GM19324 (cell line): ENCODE measurements around the gene KRT35.
"Not testable (repeated sequence)": the region's sequence is repeated elsewhere in the genome, so short reads cannot be mapped to it uniquely, and the experiment has no call there.

ENCODE experiments used
- ATAC-seq: cut with Tn5 transposase; IDR thresholded peaks from one replicate; pipeline ENCODE4 v1.9.1; 2021; ENCODE audit warnings: mild to moderate bottlenecking, moderate library complexity; ENCODE audit not compliant: unreplicated experiment, low FRiP score

Gene KRT35

DNA sequence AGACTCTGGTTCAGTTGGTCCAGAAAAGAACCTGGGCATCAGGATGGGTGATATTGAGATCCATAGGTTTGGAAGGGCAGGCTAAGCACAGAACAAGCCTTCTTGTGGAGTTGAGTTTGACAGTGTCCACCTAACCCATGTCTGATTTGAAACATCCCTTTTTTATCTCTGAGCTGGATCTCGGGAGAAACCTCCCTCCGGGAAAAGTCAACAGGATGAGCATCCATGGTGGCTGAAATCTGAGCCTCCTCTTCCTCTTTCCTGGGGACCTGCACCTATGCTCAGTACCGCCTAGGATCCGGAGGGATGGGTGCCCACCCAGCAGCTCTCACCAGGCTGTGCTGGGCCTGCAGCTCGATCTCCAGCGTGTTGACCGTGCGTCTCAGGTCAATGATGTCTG, 17.2 kb downstream of the KRT35 start:
- no peak for ATAC-seq

DNA sequence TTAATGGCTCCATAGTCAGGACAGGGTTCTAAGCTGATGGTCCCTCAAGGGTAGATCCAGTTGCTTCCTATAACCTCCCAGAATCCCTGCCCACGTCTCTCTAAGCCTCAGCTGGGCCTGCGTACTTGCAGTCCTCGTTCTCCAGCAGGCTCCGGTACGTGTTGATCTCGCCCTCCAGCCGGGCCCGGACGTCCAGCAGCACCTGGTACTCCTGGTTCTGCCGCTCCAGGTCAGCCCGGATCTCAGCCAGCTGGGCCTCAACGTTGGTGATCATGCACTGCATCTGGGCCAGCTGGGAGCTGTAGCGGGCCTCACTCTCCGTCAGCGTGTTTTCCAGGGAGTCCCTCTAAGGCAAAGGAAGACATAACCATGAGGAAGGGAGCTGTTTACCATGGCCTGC, 18.2 kb downstream of the KRT35 start:
- no peak for ATAC-seq

DNA sequence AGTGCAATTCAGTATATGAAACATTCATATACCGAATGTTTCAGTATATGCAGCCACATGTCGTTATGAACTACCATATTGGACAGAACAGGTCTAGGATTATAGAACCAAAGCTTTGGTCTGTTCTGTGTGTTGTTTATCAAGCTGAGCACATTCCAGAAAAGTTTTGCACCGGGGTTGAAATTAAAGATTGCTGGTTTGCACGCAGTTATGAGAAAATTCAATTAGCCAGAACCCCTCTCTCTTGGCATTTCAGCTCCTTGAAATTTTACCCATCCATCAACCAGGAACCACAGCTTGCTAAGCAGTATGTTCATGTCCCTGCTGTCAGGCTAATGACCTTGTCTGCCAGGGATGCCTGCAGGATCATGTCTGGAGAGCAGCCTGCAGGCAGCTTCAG, 23.3 kb downstream of the KRT35 start:
- ATAC-seq = no peak

DNA sequence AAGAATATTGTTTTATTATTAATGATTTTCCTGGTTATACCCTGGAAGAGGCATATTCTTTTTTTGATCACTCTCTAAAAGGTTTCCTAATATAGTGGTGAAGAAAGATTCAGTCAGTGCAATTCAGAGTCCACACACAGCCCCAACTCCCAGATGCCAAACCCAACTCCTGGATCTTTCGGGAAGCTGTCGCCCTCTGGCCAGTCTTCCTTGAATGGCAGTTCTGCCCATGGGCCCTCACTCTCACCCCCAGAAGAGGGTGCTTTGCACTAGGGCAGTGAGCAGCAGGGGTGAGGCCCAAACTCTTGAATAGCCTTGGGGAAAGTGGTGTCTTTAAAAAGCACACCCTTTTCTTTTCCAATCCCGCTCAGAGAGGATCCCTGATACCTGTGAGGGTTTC, 24.7 kb downstream of the KRT35 start:
- ATAC-seq = no peak

DNA sequence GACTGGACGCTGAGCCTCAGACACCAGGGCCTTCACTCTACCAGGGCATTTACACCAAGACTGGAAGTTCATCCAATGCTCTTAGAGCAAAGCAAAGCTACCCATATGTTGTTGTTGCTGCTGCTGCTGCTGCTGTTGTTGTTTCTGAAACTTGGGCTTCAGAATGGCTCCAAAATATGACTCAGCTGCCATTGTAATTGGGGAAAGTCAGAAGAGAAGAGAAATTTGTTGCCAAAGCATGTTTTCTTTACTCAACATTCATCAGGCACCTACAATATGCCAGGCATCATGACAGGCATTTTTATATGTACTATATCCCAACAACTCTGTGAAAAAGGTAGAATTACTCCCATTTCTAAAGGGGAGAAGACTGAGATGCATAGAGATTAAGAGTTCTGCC, 25.7 kb downstream of the KRT35 start:
- ATAC-seq = no peak

DNA sequence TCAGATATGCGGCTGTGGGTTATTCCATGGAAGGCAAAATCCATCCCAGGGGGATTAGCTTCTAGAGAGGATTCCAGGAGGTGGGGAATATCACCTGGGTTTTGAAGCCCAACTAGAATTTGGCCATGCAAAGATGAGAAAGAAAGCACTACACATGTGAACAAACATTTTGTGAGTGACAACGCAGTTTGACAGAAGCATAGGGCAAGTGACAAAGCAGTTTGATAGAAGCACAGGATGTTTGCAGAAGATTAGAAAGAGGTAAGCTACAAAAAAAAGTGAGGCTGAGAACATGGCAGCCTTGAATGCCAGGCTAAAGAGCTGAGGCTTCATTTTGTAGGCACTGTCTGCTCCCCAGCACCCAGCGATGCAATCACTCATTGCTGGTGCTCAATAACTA, 27.9 kb downstream of the KRT35 start:
- ATAC-seq = no peak

DNA sequence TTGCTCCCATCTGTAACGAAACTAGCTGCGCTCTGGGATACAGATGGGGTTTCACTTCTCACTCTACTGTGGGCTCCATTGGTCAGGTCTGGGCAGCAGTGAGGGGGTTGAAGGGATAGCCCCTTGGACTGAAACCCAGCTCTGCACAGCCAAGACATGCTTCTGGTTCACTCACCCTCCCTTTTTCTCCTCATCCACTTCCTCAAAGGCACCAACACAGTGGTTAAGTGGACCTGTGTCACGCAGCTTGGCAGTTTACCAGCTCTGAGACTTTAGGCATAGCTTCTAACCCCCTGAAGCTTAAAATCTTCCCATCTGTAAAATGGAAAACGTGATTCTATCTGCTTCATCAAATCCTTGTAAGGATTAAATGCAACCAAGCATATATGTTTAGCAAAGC, 28.7 kb downstream of the KRT35 start:
- no peak for ATAC-seq

DNA sequence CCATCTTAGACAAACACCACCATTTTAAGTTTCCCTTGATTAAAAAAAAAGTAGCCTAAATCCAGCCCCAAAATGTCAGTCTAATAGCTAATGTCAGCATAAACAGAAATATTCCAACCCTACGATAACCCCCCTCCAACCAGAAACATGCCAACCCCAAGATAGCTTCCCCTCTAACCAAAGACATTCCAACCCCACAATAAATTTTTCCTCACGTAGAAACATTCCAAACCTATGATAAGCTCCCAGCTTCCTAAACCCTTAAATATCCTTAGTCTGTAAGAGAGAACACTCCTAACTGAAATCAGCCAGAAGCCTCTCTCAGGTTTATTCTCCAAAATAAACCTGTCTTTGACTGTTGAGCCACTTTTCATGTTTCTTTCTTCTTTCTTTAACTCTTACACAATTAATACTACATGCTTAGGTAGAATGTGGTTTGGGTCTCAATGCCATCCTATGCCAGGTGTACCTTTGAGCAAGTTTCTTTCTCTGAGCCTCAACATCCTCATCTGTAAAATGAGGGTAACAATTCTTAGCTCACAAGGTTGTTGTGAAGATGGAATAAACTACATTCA, 29.7 kb downstream of the KRT35 start:
- no peak for ATAC-seq

DNA sequence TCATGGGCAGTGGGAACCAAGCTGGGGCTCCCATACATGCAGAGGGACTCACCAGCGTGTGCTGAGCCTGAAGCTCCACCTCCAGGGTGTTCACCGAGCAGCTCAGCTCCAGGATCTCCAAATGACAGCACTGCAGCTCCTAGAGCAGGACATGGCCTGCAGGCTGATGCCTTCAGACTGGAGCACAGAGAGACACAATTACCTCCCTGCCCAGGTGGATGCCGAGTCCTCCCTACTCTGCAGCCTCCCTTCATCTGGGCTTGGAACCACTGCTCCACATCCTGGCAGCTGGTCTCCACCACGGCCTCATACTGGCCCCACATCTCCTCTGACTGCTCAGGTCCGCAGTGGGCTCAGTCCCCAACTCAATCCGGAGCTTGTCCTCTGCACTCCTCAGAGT, 31.9 kb downstream of the KRT35 start:
- no peak for ATAC-seq

DNA sequence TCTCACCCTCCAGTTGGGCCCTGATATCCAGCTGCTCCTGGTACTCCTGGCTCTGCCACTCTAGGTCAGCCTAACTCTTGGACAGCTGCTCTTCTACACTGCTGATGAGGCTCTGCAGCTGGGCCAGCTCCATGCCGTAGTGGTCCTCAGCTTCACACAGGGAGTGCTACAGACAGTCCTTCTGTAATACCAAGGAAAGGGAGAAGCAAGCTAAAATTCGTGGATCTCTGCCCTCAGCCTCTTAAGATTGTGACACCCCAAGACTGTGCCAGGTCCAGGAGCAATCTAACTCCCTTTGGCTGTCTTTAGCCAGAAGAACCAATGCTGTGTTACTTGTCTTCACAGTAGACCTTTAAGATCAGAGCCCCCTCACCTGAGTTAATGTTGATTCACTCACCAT, 32.4 kb downstream of the KRT35 start:
- ATAC-seq = no peak

DNA sequence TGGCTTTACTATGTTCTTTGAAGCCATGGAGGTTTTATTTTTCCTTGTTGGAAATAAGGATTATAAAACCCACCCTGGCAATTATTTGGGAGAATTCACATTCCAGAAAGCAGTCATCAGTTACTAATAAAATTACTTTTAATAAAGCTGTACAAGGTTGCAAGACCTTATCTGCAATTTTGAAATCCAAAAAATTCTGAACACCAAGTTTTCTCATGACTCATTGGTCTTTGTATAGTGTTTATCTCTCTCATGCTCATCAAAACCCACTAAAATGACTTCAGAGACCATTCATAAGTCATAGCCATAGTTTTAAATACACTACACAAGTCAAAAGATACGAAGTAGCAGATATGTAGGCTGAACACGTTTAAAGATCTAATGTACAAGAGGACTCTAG, 34.1 kb downstream of the KRT35 start:
- no peak for ATAC-seq

DNA sequence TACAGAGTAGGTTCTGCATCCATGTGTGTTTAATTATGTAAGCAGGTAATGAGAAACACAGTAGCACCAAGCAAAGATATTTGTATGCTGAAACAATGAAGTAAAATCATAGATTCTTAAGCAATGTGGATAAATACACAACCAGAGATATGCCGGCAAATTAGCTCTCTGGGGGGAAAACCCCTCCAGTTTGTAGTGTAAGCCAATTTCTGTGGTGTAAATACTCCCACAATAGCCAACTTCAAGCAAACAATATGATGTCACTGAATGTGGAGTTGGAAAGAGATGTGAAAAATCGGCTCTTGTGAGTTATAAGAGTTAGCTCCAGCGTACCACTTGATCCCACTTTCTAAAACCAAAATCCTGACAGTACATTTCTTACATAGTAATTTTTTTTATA, 36.3 kb downstream of the KRT35 start:
- no peak for ATAC-seq

DNA sequence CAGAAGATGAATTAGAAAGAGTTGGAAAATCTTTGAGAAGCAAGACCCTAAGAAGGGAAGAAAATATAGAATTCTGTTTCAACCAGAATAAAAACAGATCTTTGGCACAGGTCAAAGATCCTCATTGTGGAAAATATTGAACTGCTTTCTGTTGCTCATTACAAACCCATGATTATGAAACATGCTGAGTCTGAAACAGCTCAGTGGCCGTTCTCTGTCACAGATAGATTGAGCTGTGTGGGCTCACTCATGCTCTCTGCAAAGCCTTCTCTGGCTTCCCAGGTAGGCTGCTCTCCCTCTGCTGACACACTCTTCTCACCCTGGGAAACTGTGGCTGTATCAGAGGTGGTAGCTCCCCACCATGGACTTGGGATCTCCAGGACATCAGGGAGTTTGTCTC, 36.8 kb downstream of the KRT35 start:
- ATAC-seq = no peak

DNA sequence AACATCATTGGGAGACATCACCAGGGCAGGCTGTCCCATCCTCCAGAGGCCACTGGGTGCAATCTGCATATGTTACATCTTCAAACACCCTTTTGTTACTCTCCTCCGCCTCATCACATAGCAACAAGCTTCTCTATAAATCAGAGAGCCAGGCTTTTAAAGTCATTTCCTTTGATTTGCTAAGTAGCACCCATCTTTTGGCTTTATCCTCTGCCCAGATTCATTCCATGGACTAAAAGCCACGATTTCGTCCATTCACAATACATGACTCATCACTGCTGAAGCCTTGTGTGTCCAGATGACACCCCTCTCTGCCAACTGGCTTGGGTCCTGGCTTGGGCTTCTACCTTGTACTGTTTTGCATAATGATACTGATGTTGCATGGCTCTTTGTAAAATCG, 38.2 kb downstream of the KRT35 start:
- ATAC-seq = no peak

DNA sequence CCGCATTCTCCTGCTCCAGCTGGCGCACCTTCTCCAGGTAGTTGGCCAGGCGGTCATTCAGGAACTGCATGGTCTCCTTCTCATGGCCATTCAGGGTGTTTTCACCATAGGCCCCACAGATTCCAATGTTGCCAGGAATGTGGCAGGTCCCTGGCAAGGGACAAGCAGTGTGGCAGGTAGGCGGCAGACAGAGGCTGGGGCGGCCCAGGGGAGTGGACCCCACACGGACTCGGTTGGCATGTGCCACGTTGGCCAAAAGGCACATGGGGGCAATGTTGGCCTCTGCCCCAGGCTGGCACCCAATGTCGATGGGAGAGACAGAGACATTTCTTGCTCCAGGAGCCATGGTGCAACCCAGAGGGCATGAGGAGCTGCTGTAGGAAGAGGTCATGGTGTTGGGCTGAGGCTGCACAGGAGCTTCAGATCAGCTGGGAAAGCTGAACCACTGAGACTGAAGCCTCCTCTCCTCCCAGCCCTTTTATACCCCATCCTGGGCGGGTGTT, 40.4 kb downstream of the KRT35 start, which contains the start of gene KRT38:
TSS of gene KRT38 (minus strand) at position 453 of the 503 bp plus-strand sequence. CDS start at position 391, 62 bp downstream.
- no peak for ATAC-seq

DNA sequence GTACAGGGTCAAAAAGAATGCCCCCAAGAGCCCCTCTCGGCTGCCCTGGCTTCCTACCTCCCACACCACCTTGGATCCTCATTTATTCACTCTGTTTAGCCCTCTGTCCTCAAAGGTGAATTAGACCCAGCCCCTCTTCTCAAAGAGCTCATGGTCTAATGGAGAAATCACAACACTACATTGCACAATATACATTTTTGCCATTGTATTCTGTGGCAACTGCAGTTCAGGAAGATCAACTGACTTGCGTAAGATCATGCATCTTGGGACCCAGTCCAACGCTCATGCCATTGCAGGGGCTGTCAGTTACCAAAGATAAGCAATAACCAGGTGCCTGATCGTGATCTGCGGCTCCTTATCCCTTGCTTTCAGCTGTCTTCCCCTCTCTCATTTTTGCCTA, 41.6 kb downstream of the KRT35 start:
- no peak for ATAC-seq

DNA sequence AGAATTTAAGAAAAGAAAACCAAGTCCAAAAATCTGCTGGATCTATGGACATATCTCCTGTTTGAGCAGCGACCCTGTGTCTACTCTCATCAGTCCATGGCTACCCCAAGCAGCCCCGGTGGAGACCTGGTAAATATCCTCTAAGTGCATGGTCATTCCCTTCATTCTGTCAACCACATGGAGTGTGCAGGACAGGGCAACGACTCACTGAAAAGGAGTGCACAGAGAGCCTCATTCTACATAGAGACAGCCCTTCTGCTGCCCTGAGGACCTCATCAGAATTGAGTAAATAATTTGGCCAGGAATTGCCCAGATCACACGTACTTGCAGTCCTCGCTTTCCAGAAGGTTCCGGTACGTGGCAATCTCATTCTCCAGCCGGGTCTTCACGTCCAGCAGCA, 43.2 kb downstream of the KRT35 start:
- no peak for ATAC-seq

DNA sequence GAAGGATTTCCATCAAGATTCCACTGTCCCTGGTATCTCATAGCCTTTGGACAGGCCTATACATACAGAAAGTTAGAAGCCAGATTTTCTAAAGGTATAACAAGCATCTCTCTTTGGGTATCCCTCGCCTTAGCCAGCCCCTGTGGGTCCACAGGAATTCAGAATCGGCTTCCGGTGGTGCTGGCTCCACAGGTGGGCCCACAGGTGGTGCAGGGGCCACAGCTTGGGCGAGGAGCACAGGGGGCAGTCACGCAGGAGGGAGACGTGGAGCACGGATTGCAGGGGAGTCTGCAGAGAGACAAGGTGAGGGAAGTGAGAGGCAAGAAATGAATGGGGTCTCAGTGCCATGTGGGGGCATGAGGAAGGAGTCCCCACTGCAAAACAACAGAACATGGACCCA, 43.7 kb downstream of the KRT35 start:
- ATAC-seq = no peak

DNA sequence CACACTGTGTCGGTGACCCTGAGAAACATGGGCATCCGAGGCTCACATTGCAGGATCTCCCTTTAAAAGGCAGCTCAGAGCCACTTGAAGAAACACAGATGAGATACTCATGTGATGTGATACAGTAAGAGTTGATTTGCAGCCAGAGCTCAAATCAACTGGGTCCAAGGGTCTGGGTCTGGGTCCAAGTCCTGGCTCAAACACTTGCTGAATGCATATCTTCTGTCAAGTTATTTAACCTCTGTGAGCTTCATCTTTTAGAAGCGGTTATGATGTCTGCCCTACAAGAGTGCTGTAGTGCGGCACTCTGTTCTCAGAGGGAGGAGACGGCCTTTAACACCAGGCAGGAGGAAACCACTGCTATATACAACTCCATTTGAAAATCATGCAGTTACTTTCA, 46.5 kb downstream of the KRT35 start:
- no peak for ATAC-seq

DNA sequence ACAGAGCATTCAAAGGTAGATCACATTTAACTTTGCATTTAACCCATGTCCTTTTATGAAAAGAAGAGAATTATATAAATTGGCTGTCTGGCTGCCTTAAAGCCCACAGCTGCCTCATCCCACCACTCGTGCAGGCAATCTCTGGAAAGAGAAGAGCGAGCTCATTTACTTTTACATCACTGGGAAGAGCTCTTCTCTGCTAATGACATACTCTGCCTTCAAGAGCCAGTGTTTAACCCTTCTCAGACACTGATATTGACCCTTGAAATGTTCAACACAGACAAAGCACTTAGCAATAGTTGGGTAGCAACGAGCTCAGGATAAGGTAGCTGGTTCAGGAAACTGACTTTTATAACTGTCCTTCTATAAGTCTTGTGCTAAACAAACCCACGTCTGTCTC, 46.9 kb downstream of the KRT35 start:
- no peak for ATAC-seq

DNA sequence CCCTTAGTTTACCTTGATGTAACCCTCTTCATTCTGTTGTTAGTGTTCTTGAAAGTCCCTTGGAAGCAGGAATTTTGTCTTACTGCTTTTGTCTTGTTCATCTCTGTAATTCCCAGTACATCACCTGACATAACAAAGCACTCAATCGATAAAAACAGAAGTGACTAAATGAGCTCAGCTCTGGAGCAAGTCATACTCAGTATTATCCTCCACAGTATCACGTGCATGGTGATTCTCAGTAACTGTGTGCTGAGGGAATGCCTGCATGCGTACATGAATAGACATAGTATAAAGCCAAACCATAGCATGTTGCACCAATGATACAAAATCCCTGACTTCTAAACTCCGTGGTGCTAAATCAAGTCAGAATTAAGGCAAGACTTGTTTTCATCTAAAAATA, 47.4 kb downstream of the KRT35 start:
- no peak for ATAC-seq

DNA sequence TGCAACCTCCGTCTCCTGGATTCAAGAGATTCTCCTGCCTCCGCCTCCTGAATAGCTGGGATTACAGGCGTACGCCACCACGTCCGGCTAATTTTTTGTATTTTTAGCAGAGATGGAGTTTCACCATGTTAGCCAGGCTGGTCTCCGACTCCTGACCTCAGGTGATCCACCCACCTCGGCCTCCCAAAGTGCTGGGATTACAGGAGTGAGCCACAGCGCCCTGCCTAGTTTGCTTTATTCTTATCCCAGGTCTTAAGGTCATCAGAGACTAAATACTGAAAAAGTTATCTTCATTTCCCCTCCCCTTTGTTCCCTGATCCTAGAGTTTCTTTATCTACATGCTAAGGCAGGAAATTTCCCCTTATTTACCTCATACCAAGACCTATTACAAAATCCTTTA, 50.6 kb downstream of the KRT35 start:
- not testable (repeated sequence) for ATAC-seq

DNA sequence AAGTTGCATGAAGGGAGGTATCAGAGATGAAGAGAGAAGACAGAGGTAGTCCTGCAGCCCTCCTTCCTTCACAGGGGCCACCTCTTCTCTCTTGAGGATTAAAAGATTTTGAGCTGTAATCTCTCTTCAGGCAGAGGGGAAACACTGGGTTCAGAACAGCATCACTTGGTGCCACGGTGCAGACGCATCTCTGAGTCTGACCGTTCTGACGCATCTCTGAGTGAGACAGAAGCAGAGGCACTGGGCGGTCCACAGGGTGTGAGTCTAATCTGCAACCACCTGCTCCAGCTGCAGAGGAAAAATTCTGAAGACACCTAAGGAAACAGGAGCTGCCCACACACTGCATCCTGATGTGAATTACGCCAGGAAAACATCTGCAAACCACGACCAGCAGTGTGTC, 51.3 kb downstream of the KRT35 start:
- no peak for ATAC-seq
